ENCODE measurements around the gene FARP2. TPM values are rescaled to one million over a fixed set of nuclear protein-coding genes. Genes with fewer than 3 reads are reported as not detected.
"Not testable (repeated sequence)": the region's sequence is repeated elsewhere in the genome, so short reads cannot be mapped to it uniquely, and the experiment has no call there.

The FARP2 gene
- total RNA-seq, 1 experiment from 2014 or later: 89.1 TPM

DNA sequence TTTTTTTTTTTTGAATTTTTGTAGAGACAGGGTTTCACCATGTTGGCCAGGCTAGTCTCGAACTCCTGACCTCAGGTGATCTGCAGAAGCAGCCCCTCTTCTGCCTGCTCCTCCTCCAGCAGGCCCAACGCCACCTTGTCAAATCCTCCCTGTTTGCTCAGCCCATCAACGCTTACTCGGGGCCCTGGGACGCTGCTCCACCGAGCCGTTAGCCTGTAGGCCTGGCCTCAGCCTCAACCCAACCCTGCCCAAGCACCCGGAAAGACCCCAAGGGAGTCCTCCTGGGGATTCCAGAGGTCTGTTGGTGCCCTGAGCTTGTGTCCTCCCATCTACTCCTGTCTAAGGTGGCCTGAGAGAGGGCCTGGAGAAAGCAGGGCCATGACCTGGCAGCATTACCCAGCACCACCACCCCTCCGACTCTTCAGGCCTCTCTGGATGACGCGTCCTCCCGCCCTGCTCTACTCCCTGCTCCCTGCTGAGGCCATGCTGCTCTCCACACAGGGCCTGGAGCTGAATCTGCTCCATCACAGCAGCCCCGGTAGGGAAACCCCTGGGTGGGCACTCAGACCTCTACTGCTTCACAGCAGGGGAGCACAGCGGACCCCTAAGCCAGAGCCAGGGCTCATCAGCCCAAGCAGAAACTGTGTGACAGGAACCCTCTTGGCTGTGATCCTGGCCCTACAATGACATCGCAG is 149.1 kb downstream of the FARP2 start:
- DNase-seq: no peak
- intact Hi-C loops (cut with micrococcal nuclease; ENCODE audit: unreplicated experiment): loop anchor here (5.0 kb wide), 3 partner anchors 92 to 188 kb away; partner anchors contain the start of genes HDLBP and SEPTIN2
- POLR2A ChIA-PET (ENCODE audit: unreplicated experiment): interaction anchor here (0.6 kb wide), 1 partner anchor 139 kb away, joined by 3 read pairs; no protein-coding TSS in a partner anchor
- H3F3A ChIP-seq (ENCODE audit: insufficient read depth, low read depth): no peaks in the 10 kb centered on the region
- no peaks in the 10 kb centered on the region for H3K27me3 ChIP-seq (ENCODE audit: insufficient read depth, low read depth)
- no peak for TF ChIP-seq CTCF (conservative IDR thresholded peaks at IDR 0.05)
- TF ChIP-seq EZH2 (IDR thresholded peaks at IDR 0.05; ENCODE audit: low read depth): no peak
- H3K4me2 ChIP-seq: no peak overlapping the region
- no peak overlapping the region for H3K4me3 ChIP-seq
- peaks cover 5% of the 10 kb centered on the region; the same call in 1 of the 2 replicates for H3K36me3 ChIP-seq (ENCODE audit: low read depth)
- no peak overlapping the region for H2AFZ ChIP-seq
- H3K9me2 ChIP-seq (ENCODE audit: insufficient read depth): no peaks in the 10 kb centered on the region
- CTCF ChIA-PET: interaction anchor here (0.6 kb wide), 1 partner anchor 93 kb away, joined by 4 read pairs; no protein-coding TSS in a partner anchor
- H3K4me1 ChIP-seq (replicated peaks; ENCODE audit: insufficient read depth): peaks cover 19% of the 10 kb centered on the region
- H3K27ac ChIP-seq: no peak overlapping the region
- peaks cover 53% of the 10 kb centered on the region for H3K79me2 ChIP-seq (ENCODE audit: low read depth)
- BruUV-seq (replicated peaks): no TSS peak
- H4K20me1 ChIP-seq (ENCODE audit: insufficient read depth): peaks cover 42% of the 10 kb centered on the region
- no peaks in the 10 kb centered on the region for H3K9me3 ChIP-seq (ENCODE audit: insufficient read depth, low read depth)

GRCh38 chr2:241505781-241506201 is 149.7 kb downstream of the FARP2 start:
- Histone ChIP-seq H2AFZ (no peak overlapping the region), H4K20me1 (ENCODE audit: insufficient read depth) (peaks cover 42% of the 10 kb centered on the region), H3K79me2 (ENCODE audit: low read depth) (peaks cover 53% of the 10 kb centered on the region), H3K27me3 (ENCODE audit: insufficient read depth, low read depth) (no peaks in the 10 kb centered on the region), H3K27ac (no peak overlapping the region), H3K36me3 (ENCODE audit: low read depth) (peaks cover 5% of the 10 kb centered on the region; the same call in 1 of the 2 replicates), H3F3A (ENCODE audit: insufficient read depth, low read depth) (no peaks in the 10 kb centered on the region), H3K4me1 (replicated peaks; ENCODE audit: insufficient read depth) (peaks cover 19% of the 10 kb centered on the region), H3K9me2 (ENCODE audit: insufficient read depth) (no peaks in the 10 kb centered on the region), H3K4me3 (no peak overlapping the region), H3K9me3 (ENCODE audit: insufficient read depth, low read depth) (no peaks in the 10 kb centered on the region), H3K4me2 (peak overlapping the region; percentile 97; the same call in 1 of the 2 replicates)
- POLR2A ChIA-PET (ENCODE audit: unreplicated experiment): no interaction called here
- intact Hi-C loops (cut with micrococcal nuclease; ENCODE audit: unreplicated experiment): loop anchor here (5.0 kb wide), 3 partner anchors 92 to 188 kb away; partner anchors contain the start of genes HDLBP and SEPTIN2
- no TSS peak for BruUV-seq (replicated peaks)
- CTCF ChIA-PET: interaction anchor here (0.6 kb wide), 1 partner anchor 92 kb away, joined by 4 read pairs; no protein-coding TSS in a partner anchor
- TF ChIP-seq EZH2 (IDR thresholded peaks at IDR 0.05; ENCODE audit: low read depth): no peak
- no peak for TF ChIP-seq CTCF (conservative IDR thresholded peaks at IDR 0.05)
- no peak for DNase-seq

GRCh38 chr2:241506317-241506716 is 150.2 kb downstream of the FARP2 start:
- H3K27me3 ChIP-seq (ENCODE audit: insufficient read depth, low read depth); H3K27ac ChIP-seq; H3K9me3 ChIP-seq (ENCODE audit: insufficient read depth, low read depth); H3K4me3 ChIP-seq; H3K36me3 ChIP-seq (ENCODE audit: low read depth); CTCF ChIA-PET; H3F3A ChIP-seq (ENCODE audit: insufficient read depth, low read depth); H2AFZ ChIP-seq; DNase-seq; H3K9me2 ChIP-seq (ENCODE audit: insufficient read depth): not testable (repeated sequence)
- Histone ChIP-seq H3K4me1 (replicated peaks; ENCODE audit: insufficient read depth) (peaks cover 19% of the 10 kb centered on the region), H4K20me1 (ENCODE audit: insufficient read depth) (peaks cover 42% of the 10 kb centered on the region), H3K79me2 (ENCODE audit: low read depth) (peaks cover 53% of the 10 kb centered on the region), H3K4me2 (peak overlapping the region; percentile 97; the same call in 1 of the 2 replicates)
- intact Hi-C loops (cut with micrococcal nuclease; ENCODE audit: unreplicated experiment): loop anchor here (5.0 kb wide), 3 partner anchors 91 to 189 kb away; partner anchors contain the start of genes HDLBP and SEPTIN2
- BruUV-seq (replicated peaks): TSS peak; percentile 49
- POLR2A ChIA-PET (ENCODE audit: unreplicated experiment): interaction anchor here (0.6 to 0.7 kb wide), 2 partner anchors 43 to 143 kb away, joined by 3 to 29 read pairs; no protein-coding TSS in a partner anchor

Data from PC-9 (cell line).